Measurements from ENCODE around the gene SH3RF1.

GRCh38 chr4:169068423-169068822 is 202.3 kb downstream of the SH3RF1 start:
- TF ChIP-seq, protein P1, sequence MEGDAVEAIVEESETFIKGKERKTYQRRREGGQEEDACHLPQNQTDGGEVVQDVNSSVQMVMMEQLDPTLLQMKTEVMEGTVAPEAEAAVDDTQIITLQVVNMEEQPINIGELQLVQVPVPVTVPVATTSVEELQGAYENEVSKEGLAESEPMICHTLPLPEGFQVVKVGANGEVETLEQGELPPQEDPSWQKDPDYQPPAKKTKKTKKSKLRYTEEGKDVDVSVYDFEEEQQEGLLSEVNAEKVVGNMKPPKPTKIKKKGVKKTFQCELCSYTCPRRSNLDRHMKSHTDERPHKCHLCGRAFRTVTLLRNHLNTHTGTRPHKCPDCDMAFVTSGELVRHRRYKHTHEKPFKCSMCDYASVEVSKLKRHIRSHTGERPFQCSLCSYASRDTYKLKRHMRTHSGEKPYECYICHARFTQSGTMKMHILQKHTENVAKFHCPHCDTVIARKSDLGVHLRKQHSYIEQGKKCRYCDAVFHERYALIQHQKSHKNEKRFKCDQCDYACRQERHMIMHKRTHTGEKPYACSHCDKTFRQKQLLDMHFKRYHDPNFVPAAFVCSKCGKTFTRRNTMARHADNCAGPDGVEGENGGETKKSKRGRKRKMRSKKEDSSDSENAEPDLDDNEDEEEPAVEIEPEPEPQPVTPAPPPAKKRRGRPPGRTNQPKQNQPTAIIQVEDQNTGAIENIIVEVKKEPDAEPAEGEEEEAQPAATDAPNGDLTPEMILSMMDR (IDR thresholded peaks at IDR 0.05; ENCODE audit: low read depth, low read length), result no peak
- TF ChIP-seq, protein P2, sequence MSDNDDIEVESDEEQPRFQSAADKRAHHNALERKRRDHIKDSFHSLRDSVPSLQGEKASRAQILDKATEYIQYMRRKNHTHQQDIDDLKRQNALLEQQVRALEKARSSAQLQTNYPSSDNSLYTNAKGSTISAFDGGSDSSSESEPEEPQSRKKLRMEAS (IDR thresholded peaks at IDR 0.05; ENCODE audit: low read depth, low read length), result no peak
- TF ChIP-seq POLR2A (IDR thresholded peaks at IDR 0.05; ENCODE audit: extremely low read depth, insufficient read length), result no peak

Measured in NB4 (cell line).